NCI-H1048 (cell line): ENCODE data around the gene TBKBP1.

Experiments used
- DNase-seq: peaks from one replicate; lab custom pipeline; 2025; lab: John Stamatoyannopoulos, UW

TBKBP1 gene, protein sequence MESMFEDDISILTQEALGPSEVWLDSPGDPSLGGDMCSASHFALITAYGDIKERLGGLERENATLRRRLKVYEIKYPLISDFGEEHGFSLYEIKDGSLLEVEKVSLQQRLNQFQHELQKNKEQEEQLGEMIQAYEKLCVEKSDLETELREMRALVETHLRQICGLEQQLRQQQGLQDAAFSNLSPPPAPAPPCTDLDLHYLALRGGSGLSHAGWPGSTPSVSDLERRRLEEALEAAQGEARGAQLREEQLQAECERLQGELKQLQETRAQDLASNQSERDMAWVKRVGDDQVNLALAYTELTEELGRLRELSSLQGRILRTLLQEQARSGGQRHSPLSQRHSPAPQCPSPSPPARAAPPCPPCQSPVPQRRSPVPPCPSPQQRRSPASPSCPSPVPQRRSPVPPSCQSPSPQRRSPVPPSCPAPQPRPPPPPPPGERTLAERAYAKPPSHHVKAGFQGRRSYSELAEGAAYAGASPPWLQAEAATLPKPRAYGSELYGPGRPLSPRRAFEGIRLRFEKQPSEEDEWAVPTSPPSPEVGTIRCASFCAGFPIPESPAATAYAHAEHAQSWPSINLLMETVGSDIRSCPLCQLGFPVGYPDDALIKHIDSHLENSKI

DNA sequence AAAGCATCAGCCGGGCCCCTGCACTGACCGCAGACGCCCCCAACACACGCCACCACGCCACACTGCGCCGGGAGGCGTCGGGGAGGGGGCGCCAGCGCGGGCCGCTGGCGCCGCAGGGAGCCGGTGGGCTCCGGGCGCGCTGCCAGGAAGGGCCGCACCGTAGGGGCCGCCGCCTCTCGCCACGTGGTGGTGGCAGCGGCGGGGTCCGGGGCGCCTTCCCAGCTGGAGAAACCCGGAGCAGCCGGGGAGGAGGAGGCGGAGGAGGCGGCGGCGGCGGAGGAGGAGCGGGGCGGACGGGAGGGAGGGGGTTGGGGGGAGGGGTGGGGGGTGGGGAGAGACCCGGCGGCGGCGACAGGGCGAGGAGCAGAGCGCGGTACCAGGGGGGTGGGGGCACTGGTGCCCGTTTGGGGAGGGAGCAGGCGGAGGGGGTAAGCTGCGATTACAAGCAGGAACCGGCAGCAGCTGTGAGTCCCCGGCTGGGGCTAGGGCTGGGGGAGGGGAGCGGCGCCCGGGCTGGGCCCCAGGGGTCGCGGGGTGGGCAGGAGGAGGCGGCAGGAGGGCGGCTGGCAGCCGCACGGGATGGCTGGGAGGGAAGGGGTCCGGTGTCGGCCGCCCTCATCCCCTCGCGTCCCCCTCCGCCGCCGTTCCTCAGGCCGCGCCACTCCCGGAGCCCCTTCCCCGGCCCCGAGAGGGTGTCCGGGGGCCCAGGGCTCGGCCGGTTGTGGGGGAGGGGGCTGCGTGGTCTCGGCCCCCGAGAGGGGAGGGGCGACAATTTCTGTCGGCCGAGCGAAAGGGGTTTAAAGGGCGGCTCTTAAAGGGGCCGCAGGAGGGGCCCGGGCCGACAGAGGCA, at the start of gene TBKBP1:
TSS of gene TBKBP1 (plus strand) at position 431 of the 850 bp plus-strand sequence. CDS start 1,952 bp downstream, outside the sequence.
- DNase-seq, result no peak

- DNase-seq, result no peak
These were observed 49.6 kb upstream of the TBKBP1 start for GRCh38 chr17:47644324-47644723.

GRCh38 chr17:47649153-47649971, 44.6 kb upstream of the TBKBP1 start, which contains the start of gene KPNB1:
TSS of gene KPNB1 (plus strand) at chr17:47649919. CDS start at chr17:47650245, 326 bp downstream.
- peak; percentile 98 for DNase-seq

GRCh38 chr17:47649972-47650524, 43.9 kb upstream of the TBKBP1 start:
- no peak for DNase-seq

DNA sequence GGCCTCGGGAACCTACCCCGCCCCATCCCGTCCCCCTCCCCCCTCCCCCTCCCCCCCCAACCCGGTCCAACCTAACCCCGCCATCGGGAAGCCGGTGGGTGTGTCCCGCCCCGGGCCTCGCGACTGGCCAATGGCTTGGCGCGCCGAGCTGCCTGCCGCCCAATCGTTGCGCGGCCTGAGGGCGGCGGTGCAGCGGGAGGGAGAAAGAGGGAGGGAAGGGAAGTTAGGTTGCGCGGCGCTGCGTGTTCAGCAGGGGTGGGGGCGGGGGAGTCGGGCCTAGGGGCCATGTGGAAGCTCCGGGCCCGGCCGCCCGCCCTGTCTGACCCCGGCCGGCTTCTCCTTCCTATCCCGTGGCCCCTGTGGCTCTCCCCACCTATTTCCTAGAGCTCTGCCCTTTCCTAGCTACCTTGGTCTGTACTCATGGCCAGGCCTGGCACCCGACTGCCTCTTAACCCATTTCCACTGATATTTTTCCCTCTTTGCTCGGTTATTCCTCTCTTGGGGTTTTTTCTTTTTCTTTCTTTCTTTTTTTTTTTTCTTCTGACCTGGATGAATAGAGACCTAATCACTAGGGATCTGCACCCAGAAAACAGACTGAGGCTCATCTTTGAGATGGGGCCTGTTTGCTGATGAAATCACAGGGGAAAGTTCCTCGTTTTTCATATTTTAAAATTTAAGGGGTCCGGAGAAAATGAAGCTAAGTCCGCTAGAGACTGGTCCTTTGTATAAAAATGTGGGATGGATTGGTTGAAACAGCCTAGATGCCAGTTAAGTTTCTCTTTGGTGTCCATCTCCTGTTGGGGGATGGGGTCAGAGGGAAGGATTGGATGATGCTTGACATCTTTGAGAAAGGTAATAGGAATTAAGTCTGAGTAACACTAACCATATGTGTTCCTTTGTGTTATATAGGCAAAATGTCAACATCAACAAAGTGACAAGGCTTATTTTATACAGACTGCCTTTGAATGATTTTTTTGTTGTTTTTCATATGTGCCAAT, 43.1 kb upstream of the TBKBP1 start:
- peak; percentile 95 for DNase-seq

DNA sequence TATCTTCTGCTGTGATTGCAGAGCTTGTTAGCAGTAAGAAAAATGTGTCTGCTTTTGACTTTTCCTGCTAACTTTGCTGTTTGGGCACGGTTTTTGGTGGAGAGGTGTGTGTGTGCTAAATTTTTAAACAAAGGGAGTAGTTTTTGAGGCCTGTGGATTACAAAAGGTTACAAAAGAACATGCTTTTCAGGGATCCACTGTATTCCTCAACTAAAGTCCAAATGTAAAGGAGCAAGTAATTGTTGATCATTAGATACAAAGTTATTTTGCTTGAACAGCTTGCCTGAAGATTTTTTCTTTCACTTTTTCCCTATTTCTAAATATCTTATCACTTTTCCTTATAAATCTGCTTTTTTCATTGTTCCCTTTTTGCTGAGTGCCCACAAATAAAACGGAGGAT, 42.3 kb upstream of the TBKBP1 start:
- DNase-seq, result no peak

DNA sequence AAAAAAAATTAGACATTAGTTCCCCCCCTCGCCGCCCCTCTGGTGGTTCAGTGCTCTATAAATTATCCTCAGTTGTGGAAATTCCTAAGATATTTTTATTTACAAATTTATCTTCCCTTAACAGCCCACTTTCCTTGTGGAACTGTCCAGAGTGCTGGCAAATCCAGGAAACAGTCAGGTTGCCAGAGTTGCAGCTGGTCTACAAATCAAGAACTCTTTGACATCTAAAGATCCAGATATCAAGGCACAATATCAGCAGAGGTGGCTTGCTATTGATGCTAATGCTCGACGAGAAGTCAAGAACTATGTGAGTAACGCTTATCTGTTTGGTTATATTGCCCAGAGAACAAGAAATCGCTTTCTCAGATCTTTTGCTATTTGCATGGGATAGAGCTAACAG, 41.4 kb upstream of the TBKBP1 start:
- DNase-seq, result no peak

DNA sequence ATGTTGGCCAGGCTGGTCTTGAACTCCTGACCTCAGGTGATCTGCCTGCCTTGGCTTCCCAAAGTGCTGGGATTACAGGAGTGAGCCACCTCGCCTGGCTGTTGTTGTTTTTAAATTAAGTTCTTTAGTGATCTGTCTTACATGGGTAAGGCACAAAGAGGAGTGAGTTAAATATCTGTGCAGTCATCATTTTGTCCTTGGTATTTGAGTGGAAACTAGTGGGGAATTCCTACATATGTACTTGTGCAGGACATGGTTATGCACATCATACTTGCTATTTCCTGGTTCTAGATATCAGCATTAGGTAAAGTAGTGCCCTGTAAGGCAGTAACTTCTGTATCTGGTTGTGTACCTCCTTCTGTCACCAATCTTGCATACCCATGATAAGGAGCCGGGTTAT, 40.5 kb upstream of the TBKBP1 start:
- DNase-seq, result no peak

- no peak for DNase-seq
These were observed 39.0 kb upstream of the TBKBP1 start for GRCh38 chr17:47654991-47655390.

GRCh38 chr17:47660064-47660492, 33.9 kb upstream of the TBKBP1 start:
- no peak for DNase-seq

DNA sequence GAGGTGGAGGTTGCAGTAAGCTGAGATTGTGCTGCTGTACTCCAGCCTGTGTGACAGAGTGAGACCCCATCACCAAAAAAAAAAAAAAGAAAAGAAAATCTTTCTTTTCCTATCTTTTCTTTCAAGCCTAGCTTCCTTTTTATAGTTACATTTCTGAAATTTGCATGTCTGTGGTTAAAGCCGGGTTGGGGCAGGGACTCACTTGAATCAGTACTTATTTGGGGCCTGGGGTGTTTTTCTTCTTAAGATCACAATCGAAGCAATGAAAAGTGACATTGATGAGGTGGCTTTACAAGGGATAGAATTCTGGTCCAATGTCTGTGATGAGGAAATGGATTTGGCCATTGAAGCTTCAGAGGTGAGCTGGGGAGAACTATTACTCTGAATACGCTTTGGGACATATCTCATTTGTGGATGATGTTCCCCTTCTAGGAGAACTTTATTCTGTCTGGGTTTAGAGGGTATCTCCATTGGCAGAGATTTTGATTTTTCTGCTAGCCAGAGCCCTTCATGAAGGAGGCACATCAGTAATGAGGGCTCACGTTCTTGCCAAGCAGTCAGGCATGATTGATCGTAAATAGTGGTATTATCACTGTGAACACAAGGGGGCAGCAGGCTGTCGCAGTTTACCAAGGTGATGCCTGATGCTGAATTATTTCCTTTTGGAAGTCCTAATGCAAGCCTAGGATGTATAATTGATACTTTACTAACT, 29.9 kb upstream of the TBKBP1 start:
- peak; percentile 9 for DNase-seq

GRCh38 chr17:47664624-47664941, 29.4 kb upstream of the TBKBP1 start:
- DNase-seq, result no peak

DNA sequence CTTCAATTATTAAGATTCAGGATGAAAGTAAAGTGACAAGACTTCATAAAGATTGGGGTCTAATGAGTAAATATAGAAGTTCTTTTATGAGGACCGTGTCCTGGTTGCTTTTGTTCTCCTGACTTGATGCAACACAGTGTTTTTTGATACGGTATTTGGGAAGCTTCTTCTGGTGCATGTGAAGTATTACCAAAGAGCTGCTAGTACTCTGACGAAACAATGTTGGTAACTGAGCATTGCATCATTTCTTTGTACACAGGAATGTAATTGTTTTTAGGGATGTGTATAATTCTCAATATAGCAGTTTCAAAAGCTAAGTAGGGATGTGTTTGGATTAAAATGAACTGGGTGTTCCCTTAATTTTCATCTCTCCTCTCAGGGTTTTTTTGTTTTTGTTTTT, 28.3 kb upstream of the TBKBP1 start:
- no peak for DNase-seq

- no peak for DNase-seq
These were observed 24.9 kb upstream of the TBKBP1 start for GRCh38 chr17:47669081-47669480.

DNA sequence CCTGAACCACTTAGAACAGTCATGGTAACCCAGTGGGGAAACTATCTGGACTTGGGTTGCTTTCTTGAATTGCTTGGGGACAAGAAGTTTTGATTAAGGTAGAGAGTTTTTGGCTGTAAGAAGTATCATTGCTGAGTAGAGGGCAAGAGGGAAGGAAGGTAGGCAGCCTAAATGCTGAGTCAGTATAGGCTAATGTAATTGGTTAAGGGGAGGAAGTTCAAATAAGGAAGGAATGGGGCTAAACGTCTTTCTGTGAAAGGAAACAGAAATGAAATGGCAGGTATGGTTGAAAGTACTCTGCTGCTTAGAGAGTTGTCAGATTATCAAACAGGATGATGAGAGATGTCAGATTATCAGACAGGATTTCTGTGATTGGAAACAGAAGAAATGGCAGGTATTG, 23.9 kb upstream of the TBKBP1 start:
- DNase-seq, result no peak

- no peak for DNase-seq
These were observed 19.5 kb upstream of the TBKBP1 start for GRCh38 chr17:47674499-47674898.

GRCh38 chr17:47675380-47676198, 18.4 kb upstream of the TBKBP1 start:
- no peak for DNase-seq

- DNase-seq, result no peak
These were observed 17.8 kb upstream of the TBKBP1 start for GRCh38 chr17:47676199-47676472.
